ENCODE measurements around the gene SIPA1L2.

The SIPA1L2 gene

DNA sequence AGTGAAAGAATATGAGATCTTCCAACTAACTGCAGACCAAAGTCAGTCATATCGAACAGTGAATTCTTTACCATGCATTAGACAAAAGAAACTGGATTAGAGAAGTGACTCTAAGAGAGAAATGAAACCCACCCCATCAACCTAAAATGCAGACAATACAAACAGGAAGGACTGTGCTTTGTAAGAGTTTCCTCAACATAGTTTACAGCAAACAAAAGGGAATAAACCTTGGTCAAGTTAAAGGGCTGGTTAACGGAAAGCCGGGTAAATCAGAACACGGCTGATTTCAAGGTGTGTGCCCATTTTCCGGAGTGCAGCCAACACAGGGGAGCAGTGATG is 39.2 kb downstream of the SIPA1L2 start:
- Mint-ChIP-seq H3K4me1 (peaks cover 41% of the 10 kb centered on the region), H3K4me3 (no peak overlapping the region), H3K36me3 (ENCODE audit: low read depth) (peaks cover 4% of the 10 kb centered on the region), H3K9me3 (no peaks in the 10 kb centered on the region), H3K27ac (peak overlapping the region in 1 of 3 experiments; percentile 46), H3K27me3 (ENCODE audit: low read depth) (no peaks in the 10 kb centered on the region)
- TF ChIP-seq, protein P1, sequence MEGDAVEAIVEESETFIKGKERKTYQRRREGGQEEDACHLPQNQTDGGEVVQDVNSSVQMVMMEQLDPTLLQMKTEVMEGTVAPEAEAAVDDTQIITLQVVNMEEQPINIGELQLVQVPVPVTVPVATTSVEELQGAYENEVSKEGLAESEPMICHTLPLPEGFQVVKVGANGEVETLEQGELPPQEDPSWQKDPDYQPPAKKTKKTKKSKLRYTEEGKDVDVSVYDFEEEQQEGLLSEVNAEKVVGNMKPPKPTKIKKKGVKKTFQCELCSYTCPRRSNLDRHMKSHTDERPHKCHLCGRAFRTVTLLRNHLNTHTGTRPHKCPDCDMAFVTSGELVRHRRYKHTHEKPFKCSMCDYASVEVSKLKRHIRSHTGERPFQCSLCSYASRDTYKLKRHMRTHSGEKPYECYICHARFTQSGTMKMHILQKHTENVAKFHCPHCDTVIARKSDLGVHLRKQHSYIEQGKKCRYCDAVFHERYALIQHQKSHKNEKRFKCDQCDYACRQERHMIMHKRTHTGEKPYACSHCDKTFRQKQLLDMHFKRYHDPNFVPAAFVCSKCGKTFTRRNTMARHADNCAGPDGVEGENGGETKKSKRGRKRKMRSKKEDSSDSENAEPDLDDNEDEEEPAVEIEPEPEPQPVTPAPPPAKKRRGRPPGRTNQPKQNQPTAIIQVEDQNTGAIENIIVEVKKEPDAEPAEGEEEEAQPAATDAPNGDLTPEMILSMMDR (IDR thresholded peaks at IDR 0.05; ENCODE audit: unreplicated experiment in 3 of 3) = no peak

DNA sequence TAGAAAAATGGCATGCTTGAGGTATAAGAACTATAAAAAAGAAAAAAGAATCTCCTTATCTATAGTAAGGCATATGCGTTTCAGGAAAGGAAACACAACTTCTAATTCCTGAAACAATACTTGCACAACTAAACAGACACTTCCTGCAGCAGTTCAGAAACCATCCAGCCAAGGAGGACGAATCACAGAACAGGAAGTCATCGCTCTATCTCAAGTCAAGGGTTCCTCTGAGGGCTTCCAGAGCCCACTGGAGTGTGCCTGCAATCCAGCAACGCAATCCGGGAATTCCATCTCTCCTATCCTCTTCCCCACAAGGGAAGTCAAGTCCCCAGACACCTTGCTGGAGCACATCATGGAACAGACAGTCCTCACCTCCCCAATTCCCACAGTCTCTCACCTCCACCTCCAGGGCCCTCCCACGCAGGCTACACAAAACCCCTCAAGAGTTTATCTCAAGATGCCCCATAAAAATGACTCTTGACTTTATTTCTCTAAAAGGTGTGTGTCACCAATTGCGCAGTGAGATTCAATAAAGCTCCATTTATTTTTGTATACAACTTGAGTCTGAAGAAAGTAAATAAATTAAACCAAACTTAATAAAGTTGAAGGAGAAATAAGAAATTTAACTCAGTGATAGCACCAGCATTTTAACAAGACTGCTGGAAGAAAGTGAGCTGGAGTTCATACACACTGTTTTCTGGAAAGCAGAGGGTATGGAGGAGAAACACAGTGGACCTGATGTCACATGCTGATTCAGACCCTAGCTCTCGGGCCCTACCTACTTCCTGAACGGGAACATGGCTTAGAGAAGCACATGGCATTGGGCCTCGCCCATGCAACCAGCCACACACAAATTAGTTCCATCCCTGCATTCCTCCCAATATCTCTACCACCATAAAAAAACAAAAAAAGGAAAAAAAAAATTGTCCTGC is 39.9 kb downstream of the SIPA1L2 start:
- no peaks in the 10 kb centered on the region for H3K9me3 Mint-ChIP-seq
- peaks cover 35% of the 10 kb centered on the region for H3K4me1 Mint-ChIP-seq
- H3K27me3 Mint-ChIP-seq (ENCODE audit: low read depth) = no peaks in the 10 kb centered on the region
- H3K4me3 Mint-ChIP-seq = no peak overlapping the region
- TF ChIP-seq, protein P1 (IDR thresholded peaks at IDR 0.05; ENCODE audit: unreplicated experiment in 3 of 3) = no peak
- peaks cover 4% of the 10 kb centered on the region for H3K36me3 Mint-ChIP-seq (ENCODE audit: low read depth)
- peak overlapping the region; percentile 1 to 46 (median 13) for H3K27ac Mint-ChIP-seq

DNA sequence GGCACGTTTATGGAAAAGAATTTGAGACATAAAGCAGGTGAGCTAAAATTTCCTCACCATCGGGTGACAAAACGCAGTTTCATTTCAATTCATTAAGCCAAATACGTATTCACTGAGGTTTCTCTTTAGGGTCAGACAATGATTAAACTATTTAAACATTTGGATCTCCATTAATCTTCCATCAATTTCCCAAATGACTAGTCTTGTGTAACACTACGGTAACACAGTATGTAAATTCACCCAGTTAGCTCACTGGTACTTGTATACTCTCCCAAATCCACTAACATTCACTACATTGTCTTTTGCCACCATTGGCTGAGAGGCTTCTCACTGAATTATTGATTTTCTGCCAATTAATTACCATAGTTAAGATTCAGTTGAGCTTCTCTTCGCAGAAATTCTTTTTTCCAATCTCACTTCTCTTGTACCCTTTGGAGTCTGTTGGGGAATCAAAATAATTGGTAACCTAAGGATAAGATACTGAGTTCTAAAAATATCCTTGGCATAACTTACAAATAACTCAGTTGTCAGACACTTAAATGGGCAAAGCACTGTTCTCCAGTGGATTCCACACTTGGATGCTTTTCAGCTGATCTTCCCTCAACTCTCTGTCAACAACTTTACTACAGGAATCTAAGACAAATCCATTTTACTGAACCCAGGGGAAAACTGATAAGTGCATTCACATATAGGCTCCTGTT is 40.7 kb downstream of the SIPA1L2 start:
- H3K4me1 Mint-ChIP-seq = peaks cover 26% of the 10 kb centered on the region
- no peak overlapping the region for H3K4me3 Mint-ChIP-seq
- H3K9me3 Mint-ChIP-seq = no peaks in the 10 kb centered on the region
- H3K27ac Mint-ChIP-seq = peak overlapping the region; percentile 1 to 12 (median 4)
- TF ChIP-seq, protein P1 (IDR thresholded peaks at IDR 0.05; ENCODE audit: unreplicated experiment in 3 of 3) = no peak
- H3K36me3 Mint-ChIP-seq (ENCODE audit: low read depth) = peaks cover 4% of the 10 kb centered on the region
- no peaks in the 10 kb centered on the region for H3K27me3 Mint-ChIP-seq (ENCODE audit: low read depth)

DNA sequence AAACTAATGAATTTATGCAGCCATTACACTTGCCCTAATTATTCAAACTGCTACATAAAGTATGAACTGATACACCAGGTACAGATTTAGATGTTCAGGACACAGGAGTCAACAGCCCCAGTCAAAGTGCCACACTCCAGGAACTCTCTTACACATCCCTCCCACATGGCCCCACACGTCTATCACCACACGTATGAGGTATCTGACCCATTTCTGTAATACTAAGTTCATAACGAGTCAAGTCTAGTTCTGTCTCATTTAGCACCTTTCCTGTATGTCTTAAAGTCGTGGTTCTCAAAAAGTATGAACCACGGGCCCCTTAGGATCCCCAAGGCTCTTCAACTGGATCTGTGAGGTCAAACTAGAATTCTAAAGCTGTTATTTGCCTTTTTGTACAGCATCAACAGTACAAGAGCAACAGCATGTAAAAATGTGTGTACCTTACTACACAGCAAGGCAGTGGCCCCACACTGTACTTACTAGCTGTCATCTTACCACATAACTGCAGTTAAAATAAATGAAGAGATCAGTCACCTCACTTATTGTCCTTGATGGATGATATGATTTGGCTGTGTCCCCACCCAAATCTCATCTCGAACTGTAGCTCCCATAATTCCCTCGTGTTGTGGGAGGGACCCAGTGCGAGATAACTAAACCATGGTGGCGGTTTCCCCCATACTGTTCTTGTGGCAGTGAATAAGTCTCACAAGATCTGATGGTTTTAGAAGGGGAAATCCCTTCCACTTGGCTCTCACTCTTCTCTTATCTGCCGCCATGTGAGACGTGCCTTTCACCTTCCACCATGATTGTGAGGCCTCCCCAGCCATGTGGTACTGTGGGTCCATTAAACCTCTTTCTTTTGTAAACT is 42.6 kb downstream of the SIPA1L2 start:
- Mint-ChIP-seq H3K4me3 (no peak overlapping the region), H3K27ac (no peak overlapping the region), H3K9me3 (no peaks in the 10 kb centered on the region), H3K36me3 (ENCODE audit: low read depth) (peaks cover 8% of the 10 kb centered on the region), H3K27me3 (ENCODE audit: low read depth) (no peaks in the 10 kb centered on the region), H3K4me1 (peaks cover 21% of the 10 kb centered on the region)
- TF ChIP-seq, protein P1 (IDR thresholded peaks at IDR 0.05; ENCODE audit: unreplicated experiment in 3 of 3) = no peak

DNA sequence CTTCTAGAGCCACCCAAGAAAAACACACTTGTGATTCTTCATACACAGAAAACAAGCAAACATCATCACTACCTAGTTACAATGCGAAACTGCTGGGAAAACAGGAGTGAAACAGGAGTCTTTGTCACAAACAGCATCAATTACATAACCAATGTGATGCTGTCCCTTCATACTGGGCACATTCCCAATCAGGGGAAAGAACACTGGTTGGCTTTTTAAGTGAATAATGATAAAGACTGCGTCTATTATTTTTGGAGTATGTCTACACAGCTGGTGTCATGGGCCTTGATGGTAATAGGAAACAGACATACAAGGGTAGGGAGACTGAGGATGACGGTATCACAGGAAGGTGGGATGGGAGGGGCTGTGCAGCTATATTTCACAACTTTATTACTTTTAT is 43.3 kb downstream of the SIPA1L2 start:
- Mint-ChIP-seq H3K27me3 (ENCODE audit: low read depth) (no peaks in the 10 kb centered on the region), H3K27ac (no peak overlapping the region), H3K36me3 (ENCODE audit: low read depth) (peaks cover 8% of the 10 kb centered on the region), H3K9me3 (no peaks in the 10 kb centered on the region), H3K4me1 (peaks cover 18% of the 10 kb centered on the region), H3K4me3 (no peak overlapping the region)
- TF ChIP-seq, protein P1 (IDR thresholded peaks at IDR 0.05; ENCODE audit: unreplicated experiment in 3 of 3) = no peak

All from nephron (organoid).